T-helper 2 cell treated with Interferon-gamma antibody and Interleukin-4, amounts not matched to agents 100 ng/mL and 5 ng/mL, for 36 hours (primary cell): ENCODE data around the gene OR10D3. TPM values are rescaled to one million over a fixed set of nuclear protein-coding genes. Genes with fewer than 3 reads are reported as not detected.
"Not testable (repeated sequence)": the region's sequence is repeated elsewhere in the genome, so short reads cannot be mapped to it uniquely, and the experiment has no call there.

Experiments used
- intact Hi-C: fragments of 100-400 bp; cut with micrococcal nuclease; formaldehyde crosslinking; loops from one replicate; pipeline ENCODE4 v1.15.1; 2023
- total RNA-seq: library from RNA; stranded (reverse); gene quantifications from 2 replicates; pipeline ENCODE4 v1.2.3, GENCODE V29; 2022

The OR10D3 gene
- total RNA-seq, 1 donor from 2014 or later, result not detected

DNA sequence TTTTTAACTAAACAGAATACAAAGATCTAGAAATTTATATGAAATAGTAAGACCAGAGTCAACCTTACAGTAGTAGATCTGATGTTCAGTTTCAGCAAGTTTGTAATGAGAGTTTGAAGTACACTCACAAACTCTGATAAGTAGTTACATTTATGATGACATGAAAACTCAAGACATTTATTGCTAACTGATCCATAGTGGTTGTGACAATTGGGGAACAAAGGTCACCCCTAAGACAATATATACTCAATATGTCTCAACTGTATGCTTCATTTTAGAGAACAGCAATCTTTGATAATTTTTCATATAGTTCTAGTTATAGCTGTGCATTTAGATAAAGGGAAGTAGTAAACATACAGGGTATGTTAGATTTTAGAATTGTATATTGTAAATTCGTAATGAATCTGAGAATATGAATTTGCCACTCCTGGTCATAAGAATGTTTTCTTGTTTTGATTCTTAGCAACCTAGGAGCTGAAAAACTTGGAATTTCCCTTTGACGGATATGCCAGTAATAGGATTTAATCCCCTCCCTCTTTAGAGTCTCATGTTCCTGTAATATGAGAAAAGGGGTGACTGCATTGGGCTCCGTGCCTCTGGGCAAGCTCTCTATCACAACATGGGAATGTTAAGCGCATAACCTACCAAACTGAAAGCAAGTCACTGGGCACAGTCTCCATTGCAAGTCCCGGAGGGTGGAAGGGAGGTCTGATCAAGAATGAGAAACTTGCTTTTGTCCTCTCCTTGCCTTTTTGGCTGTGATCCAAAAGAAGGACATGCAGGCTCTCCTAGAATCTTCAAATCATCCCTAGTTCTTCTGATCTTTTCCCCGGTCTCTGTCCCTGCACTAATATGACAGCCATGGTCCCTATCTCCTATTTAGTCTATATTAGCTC is 11.4 kb downstream of the OR10D3 start:
- intact Hi-C loops, result loop anchor here (1.0 to 5.0 kb wide), 3 partner anchors 80 to 552 kb away; partner anchors contain the start of gene VWA5A

DNA sequence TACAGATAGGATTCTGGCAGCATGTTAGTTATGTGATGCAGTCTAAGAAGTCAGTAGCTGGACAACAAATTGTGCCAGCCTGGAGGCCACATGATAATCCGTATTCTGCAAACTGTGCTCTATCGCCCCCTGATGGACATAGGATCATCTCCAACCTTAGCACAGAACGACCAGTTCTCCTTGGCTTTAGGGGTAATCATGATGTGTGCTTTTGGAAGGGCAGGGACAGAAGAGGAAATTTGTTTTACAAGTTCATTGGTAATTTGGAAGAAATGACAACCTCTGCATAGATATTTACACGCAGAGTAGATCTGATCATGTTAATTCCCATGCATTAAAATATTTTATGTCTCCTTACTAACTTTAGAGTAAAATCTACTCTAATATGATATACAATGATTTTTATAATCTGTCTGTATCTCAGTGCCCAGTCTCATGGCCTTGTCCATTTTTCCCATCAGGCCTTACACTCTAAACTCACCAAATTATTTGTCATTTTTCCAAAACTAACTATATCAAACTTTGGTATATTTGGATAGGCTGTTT is 12.1 kb downstream of the OR10D3 start:
- intact Hi-C loops, result loop anchor here (1.0 to 5.0 kb wide), 3 partner anchors 80 to 553 kb away; partner anchors contain the start of gene VWA5A

DNA sequence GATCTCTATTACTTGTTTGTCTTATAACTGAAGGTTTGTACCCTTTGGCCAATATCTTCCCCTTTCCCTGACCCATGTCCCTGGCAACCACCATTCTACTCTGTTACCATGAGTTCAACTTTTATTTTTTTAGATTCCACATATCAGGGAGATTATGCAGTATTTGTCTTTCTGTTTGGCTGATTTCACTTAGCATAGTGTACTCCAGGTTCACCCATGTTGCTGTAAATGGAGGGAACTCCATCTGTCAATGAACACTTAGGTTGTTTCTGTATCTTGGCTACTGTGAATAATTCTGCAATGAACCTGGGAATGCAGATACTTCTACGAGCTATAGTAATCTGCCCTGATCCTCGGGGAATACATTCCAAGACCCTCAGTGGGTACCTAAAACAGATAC is 14.9 kb downstream of the OR10D3 start:
- intact Hi-C loops, result loop anchor here (5.0 kb wide), 1 partner anchor 556 kb away; no protein-coding TSS in a partner anchor

DNA sequence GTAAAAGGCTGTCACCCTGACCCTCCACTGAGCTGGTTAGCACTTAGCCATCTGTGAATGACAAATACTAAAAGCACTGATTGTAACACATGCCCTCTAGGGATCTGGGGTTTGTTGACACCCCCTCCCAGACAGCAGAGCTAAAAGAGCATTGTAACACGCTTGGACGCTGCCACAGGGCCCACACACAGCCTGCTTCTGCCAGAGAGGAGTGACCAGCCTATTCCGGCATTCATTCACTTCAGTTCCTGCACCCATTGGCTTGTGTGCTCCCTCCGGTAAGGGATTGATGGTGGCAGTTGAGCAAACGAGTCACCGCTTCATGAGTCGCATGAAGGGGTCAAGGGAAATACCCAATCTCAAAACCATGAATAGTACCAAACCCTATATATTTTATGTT is 15.8 kb downstream of the OR10D3 start:
- intact Hi-C loops, result loop anchor here (5.0 kb wide), 1 partner anchor 557 kb away; no protein-coding TSS in a partner anchor

DNA sequence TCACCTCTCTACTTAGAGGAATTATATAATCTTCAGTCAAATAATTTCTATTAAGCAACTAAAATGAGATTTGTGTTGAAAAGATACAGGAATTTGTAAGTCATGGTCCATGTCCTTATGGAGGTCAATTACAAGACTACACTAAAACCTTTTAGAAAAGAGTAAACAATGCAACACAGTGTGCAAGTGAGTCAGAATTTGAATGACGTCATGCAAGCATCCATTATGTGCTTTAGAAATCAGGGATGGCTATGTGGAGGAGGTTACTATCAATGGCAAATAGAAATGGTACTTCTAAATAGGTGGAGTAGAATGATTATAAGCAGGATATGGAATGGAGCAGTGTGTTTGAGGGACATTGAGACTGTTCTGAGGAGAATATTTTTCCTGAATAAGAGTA is 16.6 kb downstream of the OR10D3 start:
- intact Hi-C loops, result loop anchor here (5.0 kb wide), 1 partner anchor 557 kb away; no protein-coding TSS in a partner anchor

DNA sequence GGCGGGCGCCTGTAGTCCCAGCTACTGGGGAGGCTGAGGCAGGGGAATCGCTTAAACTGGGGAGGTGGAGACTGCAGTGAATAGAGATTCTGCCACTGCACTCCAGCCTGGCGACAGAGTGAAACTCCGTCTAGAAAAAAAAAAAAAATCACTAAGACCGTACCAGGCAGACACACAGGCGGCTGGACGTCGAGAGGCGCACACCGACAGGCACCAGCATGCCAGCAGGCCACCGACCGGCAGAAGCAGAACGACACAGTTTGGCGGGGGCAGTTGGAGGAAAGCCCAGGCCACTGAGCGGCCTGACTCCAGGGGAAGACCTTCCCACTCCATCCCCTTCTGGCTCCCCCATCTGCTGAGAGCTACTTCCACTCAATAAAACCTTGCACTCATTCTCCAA is 17.5 kb downstream of the OR10D3 start:
- intact Hi-C loops, result no loop called here

DNA sequence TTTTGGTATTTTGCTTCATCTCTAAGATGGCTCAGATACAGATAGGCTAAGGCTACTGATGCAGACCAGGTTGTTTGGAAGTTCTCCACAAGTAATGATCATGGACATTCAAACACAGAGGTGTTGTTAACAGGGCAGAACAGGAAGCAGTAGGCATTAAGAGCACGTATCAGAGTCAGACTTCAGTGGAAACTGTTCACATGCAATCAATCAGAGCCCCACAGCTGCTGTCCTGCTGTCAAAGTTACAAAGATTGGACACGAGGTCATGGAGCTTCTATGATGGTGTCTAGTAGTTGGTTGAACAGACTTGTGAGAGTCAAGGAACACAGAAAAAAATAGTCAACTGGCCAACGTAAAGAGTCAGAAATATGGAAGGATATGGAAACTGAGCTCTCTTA is 19.8 kb downstream of the OR10D3 start:
- intact Hi-C loops, result no loop called here

DNA sequence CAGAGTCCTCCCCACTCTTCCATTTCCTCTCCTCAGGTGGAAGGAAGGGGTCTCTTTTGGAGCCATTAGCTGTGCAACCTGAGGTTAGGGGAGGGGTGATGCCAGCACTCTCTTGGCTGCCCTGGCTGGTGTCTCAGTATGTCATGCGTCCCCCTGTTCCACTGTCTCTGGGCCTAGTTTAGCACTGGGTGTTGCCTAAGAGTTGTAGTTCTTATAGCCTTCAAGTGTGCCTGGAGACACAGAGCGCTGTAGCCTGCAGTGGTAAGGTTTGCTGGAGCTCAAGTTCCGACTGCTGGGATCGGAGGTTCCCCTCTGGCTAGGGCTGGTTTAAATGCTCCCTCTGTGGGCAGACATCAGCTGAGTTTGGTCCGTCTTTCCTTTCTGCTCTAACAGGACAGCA is 20.9 kb downstream of the OR10D3 start:
- intact Hi-C loops, result no loop called here

DNA sequence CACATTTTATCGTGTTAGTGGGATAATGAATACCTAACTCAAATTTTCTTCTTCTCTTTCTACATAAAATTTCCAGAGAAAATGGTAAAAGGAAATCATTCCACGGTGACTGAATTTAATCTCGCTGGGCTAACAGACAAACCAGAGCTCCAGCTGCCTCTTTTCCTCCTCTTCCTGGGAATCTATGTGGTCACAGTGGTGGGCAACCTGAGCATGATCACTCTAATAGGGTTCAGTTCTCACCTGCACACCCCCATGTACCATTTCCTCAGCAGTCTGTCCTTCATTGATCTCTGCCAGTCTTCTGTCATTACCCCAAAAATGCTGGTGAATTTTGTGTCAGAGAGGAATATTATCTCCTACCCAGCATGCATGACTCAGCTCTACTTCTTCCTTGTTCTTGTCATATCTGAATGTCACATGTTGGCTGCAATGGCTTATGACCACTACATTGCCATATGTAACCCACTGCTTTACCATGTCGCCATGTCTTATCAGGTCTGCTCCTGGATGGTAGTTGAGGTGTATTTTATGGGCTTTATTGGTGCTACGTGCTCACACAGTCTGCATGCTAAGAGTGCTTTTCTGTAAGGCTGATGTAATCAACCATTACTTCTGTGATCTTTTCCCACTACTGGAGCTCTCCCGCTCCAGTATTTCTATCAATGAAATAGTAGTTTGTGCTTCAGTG is 24.1 kb downstream of the OR10D3 start:
- intact Hi-C loops, result no loop called here

DNA sequence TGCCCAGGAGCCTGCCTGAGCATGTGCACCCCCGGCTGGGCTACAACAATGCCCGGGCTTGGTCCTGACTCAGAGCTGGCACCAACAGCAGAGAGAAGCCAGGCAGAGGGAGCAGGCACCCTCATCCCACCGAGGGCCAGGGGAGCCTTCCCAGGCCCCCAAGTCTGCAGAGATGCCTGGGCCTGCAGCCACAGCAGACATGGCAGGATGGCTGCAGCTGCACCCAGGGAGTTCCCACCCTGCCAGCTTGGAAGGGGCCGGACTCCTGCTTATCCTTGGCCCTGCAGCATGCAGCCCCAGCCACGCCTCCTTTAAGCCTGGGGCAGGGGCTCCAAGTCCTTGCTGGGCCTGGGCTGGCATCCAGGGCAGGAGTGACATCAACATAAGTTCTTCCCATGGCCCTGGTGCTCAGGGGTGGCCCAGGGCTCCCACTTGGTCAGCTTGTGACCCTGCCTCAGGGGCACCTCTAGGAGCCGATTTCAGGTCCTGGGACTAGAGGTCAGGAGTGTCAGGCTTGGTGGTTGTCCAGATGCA is 26.7 kb downstream of the OR10D3 start:
- intact Hi-C loops, result no loop called here

DNA sequence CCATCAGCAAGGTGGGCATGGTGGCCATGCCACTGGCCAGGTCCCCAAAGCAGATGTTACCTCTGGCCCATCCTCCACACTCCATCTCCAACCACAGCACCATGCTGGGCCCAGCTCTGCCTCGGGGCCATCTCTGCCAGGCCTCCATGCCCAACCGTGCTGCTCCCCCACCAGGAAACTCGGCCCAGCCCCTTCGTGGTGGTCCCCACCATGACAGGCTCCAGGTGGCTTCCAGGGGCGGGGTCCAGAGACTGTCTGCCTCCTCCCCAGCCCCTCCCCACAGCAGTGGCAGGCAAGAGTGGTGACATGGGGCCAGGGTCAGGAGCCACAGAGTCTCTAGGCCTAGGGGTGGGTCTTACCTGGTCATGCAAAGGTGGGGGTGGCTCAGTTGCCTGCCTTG is 27.3 kb downstream of the OR10D3 start:
- intact Hi-C loops, result no loop called here

DNA sequence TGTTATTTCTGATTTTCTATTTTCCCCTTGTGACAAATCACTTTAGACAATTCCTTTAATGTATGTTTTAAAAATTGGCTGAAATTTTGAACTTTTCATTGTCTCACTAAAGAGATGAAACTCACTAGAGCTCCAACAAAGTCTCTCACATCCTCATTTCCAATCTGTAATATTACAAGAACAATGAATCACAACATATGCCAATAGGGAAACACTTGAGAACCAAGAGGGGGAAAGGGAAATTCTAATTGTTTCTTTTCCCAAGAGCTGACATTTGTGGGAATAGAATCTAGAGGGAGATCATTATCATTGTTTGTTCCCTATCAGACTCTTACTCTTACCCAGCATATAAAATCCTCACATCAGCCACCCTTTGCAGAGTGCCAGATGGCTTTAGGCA is 28.2 kb downstream of the OR10D3 start:
- intact Hi-C loops, result no loop called here

DNA sequence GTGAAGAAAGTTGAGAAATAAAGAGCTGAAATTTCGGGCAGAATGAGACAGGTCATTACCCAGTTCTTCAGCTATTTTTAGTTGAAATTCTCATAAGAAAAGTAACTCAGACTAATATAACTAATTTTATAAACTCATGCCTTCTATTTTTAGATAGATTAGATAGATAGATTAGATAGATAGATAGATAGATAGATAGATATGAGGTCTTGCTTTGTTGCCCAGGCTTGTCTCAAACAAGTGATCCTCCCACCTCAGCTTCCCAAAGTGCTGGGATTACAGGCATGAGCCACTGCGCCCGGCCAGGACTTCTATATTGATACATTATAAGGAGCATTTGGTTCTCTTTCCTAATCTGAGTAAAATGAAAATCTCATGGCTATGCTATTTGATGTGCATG is 30.9 kb downstream of the OR10D3 start:
- intact Hi-C loops, result no loop called here

DNA sequence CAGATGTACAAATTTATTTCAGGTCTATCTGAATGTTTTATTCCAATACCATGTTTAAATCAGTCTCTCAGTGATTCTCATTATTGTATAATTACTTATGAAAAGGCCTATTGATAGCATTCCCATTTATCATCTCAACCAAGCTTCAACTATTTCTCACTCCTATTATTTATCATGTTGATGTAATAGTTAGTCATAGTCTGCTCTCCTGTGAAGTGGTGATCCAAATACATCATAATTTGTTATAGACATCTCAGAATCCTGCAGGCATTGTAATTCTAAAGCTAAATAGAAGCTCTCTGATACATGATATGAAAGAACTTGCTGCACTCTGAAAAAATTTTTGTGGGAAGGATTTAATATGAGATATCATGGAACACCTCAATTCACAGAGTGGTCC is 36.0 kb downstream of the OR10D3 start:
- intact Hi-C loops, result no loop called here

DNA sequence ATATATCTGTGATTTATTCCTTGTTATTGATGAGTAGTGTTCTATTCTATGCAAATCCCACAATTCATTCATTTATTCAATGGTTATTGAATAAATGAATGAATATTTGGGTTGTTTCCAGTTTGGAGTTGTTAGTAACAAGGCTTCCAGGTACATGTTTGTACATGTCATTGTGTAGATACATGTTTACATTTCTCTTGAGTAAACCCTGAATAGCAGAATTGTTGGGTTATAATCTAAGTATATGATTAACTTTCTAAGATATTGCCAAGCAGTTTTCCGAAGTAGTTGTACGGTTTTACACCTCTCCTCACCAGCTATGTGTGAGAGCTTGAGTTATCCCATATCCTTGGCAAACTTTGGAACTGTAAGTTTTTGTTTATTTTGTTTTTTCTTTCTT is 39.3 kb downstream of the OR10D3 start:
- intact Hi-C loops, result no loop called here

DNA sequence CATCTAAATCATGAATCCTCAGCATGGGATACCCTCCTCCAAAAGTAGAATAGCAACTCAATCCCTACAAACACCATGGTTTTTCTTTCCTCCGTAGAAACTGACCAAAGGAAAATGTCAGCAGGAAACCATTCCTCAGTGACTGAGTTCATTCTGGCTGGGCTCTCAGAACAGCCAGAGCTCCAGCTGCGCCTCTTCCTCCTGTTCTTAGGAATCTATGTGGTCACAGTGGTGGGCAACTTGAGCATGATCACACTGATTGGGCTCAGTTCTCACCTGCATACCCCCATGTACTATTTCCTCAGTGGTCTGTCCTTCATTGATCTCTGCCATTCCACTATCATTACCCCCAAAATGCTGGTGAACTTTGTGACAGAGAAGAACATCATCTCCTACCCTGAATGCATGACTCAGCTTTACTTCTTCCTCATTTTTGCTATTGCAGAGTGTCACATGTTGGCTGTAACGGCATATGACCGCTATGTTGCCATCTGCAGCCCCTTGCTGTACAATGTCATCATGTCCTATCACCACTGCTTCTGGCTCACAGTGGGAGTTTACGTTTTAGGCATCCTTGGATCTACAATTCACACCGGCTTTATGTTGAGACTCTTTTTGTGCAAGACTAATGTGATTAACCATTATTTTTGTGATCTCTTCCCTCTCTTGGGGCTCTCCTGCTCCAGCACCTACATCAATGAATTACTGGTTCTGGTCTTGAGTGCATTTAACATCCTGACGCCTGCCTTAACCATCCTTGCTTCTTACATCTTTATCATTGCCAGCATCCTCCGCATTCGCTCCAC is 41.7 kb downstream of the OR10D3 start:
- intact Hi-C loops, result not testable (repeated sequence)

DNA sequence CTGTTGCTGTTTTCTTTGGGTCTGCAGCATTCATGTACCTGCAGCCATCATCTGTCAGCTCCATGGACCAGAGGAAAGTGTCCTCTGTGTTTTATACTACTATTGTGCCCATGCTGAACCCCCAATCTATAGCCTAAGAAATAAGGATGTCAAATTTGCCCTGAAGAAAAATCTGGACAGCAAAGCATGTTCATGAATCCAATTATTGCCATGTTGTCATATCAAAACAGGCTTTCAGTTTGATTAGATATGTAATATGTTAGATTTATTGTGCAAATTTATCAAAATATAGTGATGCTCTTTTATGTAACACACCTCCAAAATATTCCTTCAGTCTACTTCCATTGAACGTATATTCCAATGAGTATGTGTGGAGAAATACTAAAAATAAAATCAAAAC is 42.3 kb downstream of the OR10D3 start:
- intact Hi-C loops, result no loop called here

DNA sequence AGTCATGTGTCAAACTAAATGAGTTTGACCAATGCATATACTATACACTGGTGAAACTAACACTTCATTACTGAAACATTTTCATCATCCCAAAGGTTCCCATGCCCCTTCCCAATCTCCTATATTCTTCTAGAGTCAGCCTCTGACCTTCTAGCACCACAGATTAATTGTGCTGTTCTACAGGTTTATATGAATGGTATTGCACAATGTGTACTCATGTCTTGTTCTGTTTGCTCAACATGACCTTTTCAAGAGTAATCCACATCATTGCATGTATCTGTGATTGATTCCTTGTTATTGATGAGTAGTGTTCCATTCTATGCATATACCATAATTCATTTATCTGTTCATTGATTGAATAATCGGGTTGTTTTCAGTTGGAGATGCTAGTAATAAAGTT is 50.2 kb downstream of the OR10D3 start:
- intact Hi-C loops, result no loop called here
